A549 (cell line): ENCODE results near the gene SLC6A2.

Experiments used
- MAX ChIP-seq: IDR thresholded peaks from 2 replicates; pipeline ENCODE4 v1.6.1; 2012
- RAD21 ChIP-seq, 2 experiments: fragments of >200 bp in 1 of 2; sonication (Bioruptor Twin) in 1 of 2; formaldehyde crosslinking in 1 of 2; IDR thresholded peaks in 1 of 2; conservative IDR thresholded peaks in 1 of 2; 2 replicates in 1 of 2; 3 replicates in 1 of 2; pipeline ENCODE4 v1.6.1; 2012 to 2018; ENCODE audit warnings: inconsistent platforms in 1 of 2
- RCOR1 ChIP-seq: fragments of 150-350 bp; IDR thresholded peaks from 2 replicates; pipeline ENCODE4 v1.6.1; 2014; ENCODE audit warnings: antibody characterized with exemption, low read length, low read depth
- SMC3 ChIP-seq: fragments of >200 bp; sonication (Bioruptor Twin); formaldehyde crosslinking; IDR thresholded peaks from 3 replicates; pipeline ENCODE4 v1.6.1; 2018; ENCODE audit warnings: inconsistent platforms
- ZFP36 ChIP-seq: fragments of 450-650 bp; IDR thresholded peaks from 2 replicates; pipeline ENCODE4 v1.6.1; 2014; ENCODE audit warnings: borderline replicate concordance; ENCODE audit not compliant: partially characterized antibody
- TF ChIP-seq, protein P1 (sequence below): fragments of >200 bp; sonication (Bioruptor Twin); formaldehyde crosslinking; IDR thresholded peaks from 3 replicates; pipeline ENCODE4 v1.5.1; 2016
- TF ChIP-seq, protein P2 (sequence below): fragments of 200-600 bp; sonication (generic); IDR thresholded peaks from 2 replicates; pipeline ENCODE4 v1.6.1; 2016; ENCODE audit warnings: antibody characterized with exemption, mild to moderate bottlenecking, moderate library complexity

GRCh38 chr16:55641430-55642056 lies 14.2 kb upstream of the SLC6A2 start:
- TF ChIP-seq, protein P1, sequence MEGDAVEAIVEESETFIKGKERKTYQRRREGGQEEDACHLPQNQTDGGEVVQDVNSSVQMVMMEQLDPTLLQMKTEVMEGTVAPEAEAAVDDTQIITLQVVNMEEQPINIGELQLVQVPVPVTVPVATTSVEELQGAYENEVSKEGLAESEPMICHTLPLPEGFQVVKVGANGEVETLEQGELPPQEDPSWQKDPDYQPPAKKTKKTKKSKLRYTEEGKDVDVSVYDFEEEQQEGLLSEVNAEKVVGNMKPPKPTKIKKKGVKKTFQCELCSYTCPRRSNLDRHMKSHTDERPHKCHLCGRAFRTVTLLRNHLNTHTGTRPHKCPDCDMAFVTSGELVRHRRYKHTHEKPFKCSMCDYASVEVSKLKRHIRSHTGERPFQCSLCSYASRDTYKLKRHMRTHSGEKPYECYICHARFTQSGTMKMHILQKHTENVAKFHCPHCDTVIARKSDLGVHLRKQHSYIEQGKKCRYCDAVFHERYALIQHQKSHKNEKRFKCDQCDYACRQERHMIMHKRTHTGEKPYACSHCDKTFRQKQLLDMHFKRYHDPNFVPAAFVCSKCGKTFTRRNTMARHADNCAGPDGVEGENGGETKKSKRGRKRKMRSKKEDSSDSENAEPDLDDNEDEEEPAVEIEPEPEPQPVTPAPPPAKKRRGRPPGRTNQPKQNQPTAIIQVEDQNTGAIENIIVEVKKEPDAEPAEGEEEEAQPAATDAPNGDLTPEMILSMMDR, result no peak
- TF ChIP-seq, protein P2, sequence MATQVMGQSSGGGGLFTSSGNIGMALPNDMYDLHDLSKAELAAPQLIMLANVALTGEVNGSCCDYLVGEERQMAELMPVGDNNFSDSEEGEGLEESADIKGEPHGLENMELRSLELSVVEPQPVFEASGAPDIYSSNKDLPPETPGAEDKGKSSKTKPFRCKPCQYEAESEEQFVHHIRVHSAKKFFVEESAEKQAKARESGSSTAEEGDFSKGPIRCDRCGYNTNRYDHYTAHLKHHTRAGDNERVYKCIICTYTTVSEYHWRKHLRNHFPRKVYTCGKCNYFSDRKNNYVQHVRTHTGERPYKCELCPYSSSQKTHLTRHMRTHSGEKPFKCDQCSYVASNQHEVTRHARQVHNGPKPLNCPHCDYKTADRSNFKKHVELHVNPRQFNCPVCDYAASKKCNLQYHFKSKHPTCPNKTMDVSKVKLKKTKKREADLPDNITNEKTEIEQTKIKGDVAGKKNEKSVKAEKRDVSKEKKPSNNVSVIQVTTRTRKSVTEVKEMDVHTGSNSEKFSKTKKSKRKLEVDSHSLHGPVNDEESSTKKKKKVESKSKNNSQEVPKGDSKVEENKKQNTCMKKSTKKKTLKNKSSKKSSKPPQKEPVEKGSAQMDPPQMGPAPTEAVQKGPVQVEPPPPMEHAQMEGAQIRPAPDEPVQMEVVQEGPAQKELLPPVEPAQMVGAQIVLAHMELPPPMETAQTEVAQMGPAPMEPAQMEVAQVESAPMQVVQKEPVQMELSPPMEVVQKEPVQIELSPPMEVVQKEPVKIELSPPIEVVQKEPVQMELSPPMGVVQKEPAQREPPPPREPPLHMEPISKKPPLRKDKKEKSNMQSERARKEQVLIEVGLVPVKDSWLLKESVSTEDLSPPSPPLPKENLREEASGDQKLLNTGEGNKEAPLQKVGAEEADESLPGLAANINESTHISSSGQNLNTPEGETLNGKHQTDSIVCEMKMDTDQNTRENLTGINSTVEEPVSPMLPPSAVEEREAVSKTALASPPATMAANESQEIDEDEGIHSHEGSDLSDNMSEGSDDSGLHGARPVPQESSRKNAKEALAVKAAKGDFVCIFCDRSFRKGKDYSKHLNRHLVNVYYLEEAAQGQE, result no peak
- TF ChIP-seq RAD21 (conservative IDR thresholded peaks at IDR 0.05 in 1 of 2, IDR thresholded peaks at IDR 0.05 in 1 of 2) (no peak), ZFP36 (no peak), SMC3 (no peak), MAX (no peak), RCOR1 (no peak)
